Fibroblast of pulmonary artery (primary cell): ENCODE data around the gene ADAMTSL2.

ENCODE experiments used
- DNase-seq: peaks from one replicate; pipeline ENCODE4 v3.0.0-alpha.2; 2010; ENCODE audit warnings: low read depth
- H3K4me3 ChIP-seq: replicated peaks from 2 replicates; pipeline ENCODE4 v1.5.1; 2011; ENCODE audit warnings: low read depth, mild to moderate bottlenecking, control low read depth, low read length, moderate library complexity
- CTCF ChIP-seq: IDR thresholded peaks from 2 replicates; pipeline ENCODE4 v1.5.1; 2011; ENCODE audit warnings: mild to moderate bottlenecking, control low read depth, low read length, inconsistent platforms; ENCODE audit errors: missing control alignments

The ADAMTSL2 gene

GRCh38 chr9:133576875-133577736, 42.6 kb downstream of the ADAMTSL2 start:
- DNase-seq, result peak; percentile 77
- peak overlapping the region; percentile 25 for H3K4me3 ChIP-seq
- TF ChIP-seq CTCF, result no peak

- TF ChIP-seq CTCF, result no peak
- no peak overlapping the region for H3K4me3 ChIP-seq
- DNase-seq, result no peak
Measured at GRCh38 chr9:133577737-133578112, 43.2 kb downstream of the ADAMTSL2 start.

- no peak for TF ChIP-seq CTCF
Measured at GRCh38 chr9:133578524-133579441, 44.3 kb downstream of the ADAMTSL2 start.

GRCh38 chr9:133579601-133580418, 45.3 kb downstream of the ADAMTSL2 start:
- no peak for DNase-seq
- no peak for TF ChIP-seq CTCF
- H3K4me3 ChIP-seq, result no peak overlapping the region

More at GRCh38 chr9:133578524-133579441, 44.3 kb downstream of the ADAMTSL2 start:
- no peak for DNase-seq
- H3K4me3 ChIP-seq, result no peak overlapping the region

- TF ChIP-seq CTCF, result no peak
- H3K4me3 ChIP-seq, result no peak overlapping the region
- no peak for DNase-seq
Measured at GRCh38 chr9:133580419-133580738, 45.9 kb downstream of the ADAMTSL2 start.

- no peak overlapping the region for H3K4me3 ChIP-seq
- TF ChIP-seq CTCF, result no peak
- DNase-seq, result no peak
Measured at GRCh38 chr9:133581011-133581410, 46.5 kb downstream of the ADAMTSL2 start.
